K562 (cell line): Measurements from ENCODE around the gene PDE6H. TPM values are rescaled to one million over a fixed set of nuclear protein-coding genes. Genes with fewer than 3 reads are reported as not detected.

ENCODE experiments used
- CBFA2T2 ChIP-seq: fragments of 450-650 bp; conservative IDR thresholded peaks from 2 replicates; pipeline ENCODE4 v1.6.1; 2017; ENCODE audit warnings: mild to moderate bottlenecking
- CREB1 ChIP-seq, 2 experiments: sonication (generic) in 1 of 2; formaldehyde crosslinking in 1 of 2; IDR thresholded peaks; 2 replicates each; pipeline versions ENCODE4 v1.6.1 to v1.8.0; 2012 to 2022; ENCODE audit warnings: inconsistent platforms in 1 of 2, mild to moderate bottlenecking in 1 of 2, missing genetic modification reagents in 1 of 2, moderate library complexity in 1 of 2
- E2F3 ChIP-seq: fragments of 250-450 bp; sonication (Bioruptor Pico); IDR thresholded peaks from 2 replicates; pipeline ENCODE4 v1.4.0; 2020; ENCODE audit warnings: mild to moderate bottlenecking
- ERF ChIP-seq: fragments of 450-650 bp; formaldehyde crosslinking; IDR thresholded peaks from 2 replicates; pipeline ENCODE4 v1.4.0; 2020; ENCODE audit warnings: mild to moderate bottlenecking, mixed read lengths
- ESRRB ChIP-seq: fragments of 250-450 bp; sonication (Bioruptor Pico); IDR thresholded peaks from 2 replicates; pipeline ENCODE4 v1.5.0; 2020; ENCODE audit warnings: mild to moderate bottlenecking, moderate library complexity, borderline replicate concordance
- EWSR1 ChIP-seq: fragments of 450-650 bp; IDR thresholded peaks from 2 replicates; pipeline ENCODE4 v1.6.1; 2018; ENCODE audit warnings: borderline replicate concordance, mild to moderate bottlenecking, low read depth, moderate library complexity; ENCODE audit not compliant: partially characterized antibody
- GTF2E2 ChIP-seq: fragments of 200-800 bp; sonication (Bioruptor generic); IDR thresholded peaks from 2 replicates; pipeline ENCODE4 v1.6.1; 2016; ENCODE audit warnings: missing genetic modification characterization, missing compliant biosample characterization
- MCM2 ChIP-seq: fragments of 450-650 bp; IDR thresholded peaks from 2 replicates; pipeline ENCODE4 v1.6.1; 2017; ENCODE audit warnings: low read depth, mild to moderate bottlenecking
- TEAD4 ChIP-seq, 2 experiments: sonication (generic) in 1 of 2; formaldehyde crosslinking in 1 of 2; IDR thresholded peaks; 2 replicates each; pipeline versions ENCODE4 v1.6.1 to v1.8.0; 2012 to 2022; ENCODE audit warnings: borderline replicate concordance in 1 of 2, inconsistent platforms in 1 of 2, low read length in 1 of 2, mild to moderate bottlenecking in 1 of 2, missing genetic modification reagents in 1 of 2
- XRCC3 ChIP-seq: fragments of 450-650 bp; IDR thresholded peaks from 2 replicates; pipeline ENCODE4 v1.6.1; 2017; ENCODE audit warnings: mild to moderate bottlenecking, moderate library complexity
- ZNF79 ChIP-seq: fragments of 250-450 bp; sonication (Bioruptor Pico); IDR thresholded peaks from 2 replicates; pipeline ENCODE4 v1.4.0; 2020; ENCODE audit warnings: low read depth, mild to moderate bottlenecking, moderate library complexity
- polyA plus RNA-seq, 8 experiments: library from polyadenylated mRNA; depleted of rRNA in 4 of 8; stranded (reverse) in 5 of 8; unstranded in 3 of 8; fragments of >200 nt; fragmentation: Nextera tagmentation in 2 of 8; fragmentation: Illumina TruSeq in 1 of 8; extraction: Ambion mirVana in 2 of 8; extraction: Trizol in 1 of 8; gene quantifications; 2 replicates each; pipeline versions ENCODE4 v1.2.1 to v1.2.3, GENCODE V29; 2011 to 2014; ENCODE audit warnings: inconsistent platforms in 1 of 8, missing spikeins in 1 of 8
- total RNA-seq, 7 experiments: library from RNA; depleted of rRNA in 6 of 7; stranded (reverse); fragments of >200 nt in 6 of 7; fragmentation: Illumina TruSeq in 2 of 7; extraction: Trizol in 2 of 7; gene quantifications; 2 replicates each; pipeline versions ENCODE4 v1.2.1 to v1.2.3, GENCODE V29; 2011 to 2021; ENCODE audit warnings: low replicate concordance in 1 of 7
- TF ChIP-seq, protein P1 (sequence below), 2 experiments: IDR thresholded peaks; 2 replicates each; pipeline ENCODE4 v1.6.1; 2012; ENCODE audit warnings: improper control_type of control experiment in 2 of 2, low read depth in 2 of 2, low read length in 2 of 2, borderline replicate concordance in 1 of 2
- TF ChIP-seq, protein P2 (sequence below): fragments of 250-450 bp; sonication (Bioruptor Pico); IDR thresholded peaks from 2 replicates; pipeline ENCODE4 v1.8.0; 2021; ENCODE audit warnings: moderate library complexity, mild to moderate bottlenecking, inconsistent platforms

The PDE6H gene
- total and polyA plus RNA-seq, 9 of the 15 experiments (the other 6 are each of a cell fraction or from before 2014, with no cell fraction given): 0.15 TPM; not detected in 8

GRCh38 chr12:14989790-14990189 lies 16.9 kb downstream of the PDE6H start (continued):
- TF ChIP-seq, protein P1, sequence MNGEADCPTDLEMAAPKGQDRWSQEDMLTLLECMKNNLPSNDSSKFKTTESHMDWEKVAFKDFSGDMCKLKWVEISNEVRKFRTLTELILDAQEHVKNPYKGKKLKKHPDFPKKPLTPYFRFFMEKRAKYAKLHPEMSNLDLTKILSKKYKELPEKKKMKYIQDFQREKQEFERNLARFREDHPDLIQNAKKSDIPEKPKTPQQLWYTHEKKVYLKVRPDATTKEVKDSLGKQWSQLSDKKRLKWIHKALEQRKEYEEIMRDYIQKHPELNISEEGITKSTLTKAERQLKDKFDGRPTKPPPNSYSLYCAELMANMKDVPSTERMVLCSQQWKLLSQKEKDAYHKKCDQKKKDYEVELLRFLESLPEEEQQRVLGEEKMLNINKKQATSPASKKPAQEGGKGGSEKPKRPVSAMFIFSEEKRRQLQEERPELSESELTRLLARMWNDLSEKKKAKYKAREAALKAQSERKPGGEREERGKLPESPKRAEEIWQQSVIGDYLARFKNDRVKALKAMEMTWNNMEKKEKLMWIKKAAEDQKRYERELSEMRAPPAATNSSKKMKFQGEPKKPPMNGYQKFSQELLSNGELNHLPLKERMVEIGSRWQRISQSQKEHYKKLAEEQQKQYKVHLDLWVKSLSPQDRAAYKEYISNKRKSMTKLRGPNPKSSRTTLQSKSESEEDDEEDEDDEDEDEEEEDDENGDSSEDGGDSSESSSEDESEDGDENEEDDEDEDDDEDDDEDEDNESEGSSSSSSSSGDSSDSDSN (IDR thresholded peaks at IDR 0.05; ENCODE audit: borderline replicate concordance in 1 of 2, low read depth in 2 of 2, low read length in 2 of 2): no peak
- TF ChIP-seq, protein P2, sequence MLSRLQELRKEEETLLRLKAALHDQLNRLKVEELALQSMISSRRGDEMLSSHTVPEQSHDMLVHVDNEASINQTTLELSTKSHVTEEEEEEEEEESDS (CRISPR knock-in tag): no peak
- TF ChIP-seq XRCC3 (no peak), TEAD4 (IDR thresholded peaks at IDR 0.05; ENCODE audit: low read length) (peak; percentile 39; the same call in 1 of the 2 replicates), TEAD4 (CRISPR knock-in tag; IDR thresholded peaks at IDR 0.05; ENCODE audit: borderline replicate concordance) (no peak), EWSR1 (no peak), E2F3 (CRISPR knock-in tag) (no peak), CBFA2T2 (no peak), GTF2E2 (tag) (no peak), MCM2 (no peak), ZNF79 (CRISPR knock-in tag) (no peak), CREB1 (IDR thresholded peaks at IDR 0.05) (no peak), CREB1 (CRISPR knock-in tag; IDR thresholded peaks at IDR 0.05) (no peak), ERF (CRISPR knock-in tag) (no peak), ESRRB (CRISPR knock-in tag) (no peak)
- TF ChIP-seq, all 486 proteins: peak for 13
